Ascending aorta (tissue), 2 donors: ENCODE results near the gene TNIK. TPM values are rescaled to one million over a fixed set of nuclear protein-coding genes. Genes with fewer than 3 reads are reported as not detected.

Experiments
- DNase-seq, 2 donors: peaks; one replicate each; pipeline ENCODE4 v3.0.0-alpha.2; 2019; ENCODE audit warnings: low spot score in 2 of 2
- H3K27ac ChIP-seq, 2 donors: fragments of 200-600 bp; sonication (generic); one replicate each; pipeline ENCODE4 v1.5.1; 2016 to 2017; ENCODE audit warnings: mild to moderate bottlenecking in 1 of 2
- H3K27me3 ChIP-seq: fragments of 200-600 bp; sonication (generic); one replicate; pipeline ENCODE4 v1.5.1; 2017
- H3K36me3 ChIP-seq, 2 donors: fragments of 200-600 bp; sonication (generic); one replicate each; pipeline ENCODE4 v1.5.1; 2016
- H3K4me1 ChIP-seq, 2 donors: fragments of 200-600 bp; sonication (generic); one replicate each; pipeline ENCODE4 v1.5.1; 2016 to 2017; ENCODE audit warnings: mild to moderate bottlenecking in 1 of 2
- H3K4me3 ChIP-seq, 2 donors: fragments of 200-600 bp; sonication (generic); one replicate each; pipeline ENCODE4 v1.5.1; 2016 to 2017; ENCODE audit warnings: mild to moderate bottlenecking in 1 of 2
- H3K9me3 ChIP-seq, 2 donors: fragments of 200-600 bp; sonication (generic); one replicate each; pipeline ENCODE4 v1.5.1; 2016
- CTCF ChIP-seq, 3 experiments: fragments of 200-600 bp in 2 of 3; fragments of 450-650 bp in 1 of 3; sonication (generic) in 2 of 3; IDR thresholded peaks; one replicate each; pipeline ENCODE4 v1.5.1; 2016 to 2019; ENCODE audit warnings: antibody characterized with exemption in 3 of 3, mild to moderate bottlenecking in 1 of 3, moderate library complexity in 1 of 3
- intact Hi-C: fragments of 100-400 bp; cut with DNase I; formaldehyde crosslinking; loops from one replicate; pipeline ENCODE4 v1.15.1; 2023
- total RNA-seq: library from RNA; depleted of rRNA; stranded (reverse); fragments of >200 nt; gene quantifications from one replicate; pipeline ENCODE4 v1.1.0, GENCODE V29; 2016

TNIK gene
- total RNA-seq, 1 donor from 2014 or later = 0.75 TPM

- no peaks in the 10 kb centered on the region for H3K27me3 ChIP-seq
- TF ChIP-seq CTCF (IDR thresholded peaks at IDR 0.05) = no peak
- DNase-seq = no peak
- H3K4me1 ChIP-seq = no peaks in the 10 kb centered on the region
- intact Hi-C loops = no loop called here
- H3K27ac ChIP-seq = no peak overlapping the region
- no peaks in the 10 kb centered on the region for H3K9me3 ChIP-seq
- no peak overlapping the region for H3K4me3 ChIP-seq
- H3K36me3 ChIP-seq = peaks cover 0 to 2% of the 10 kb centered on the region in 2 donors
These were observed 371.0 kb downstream of the TNIK start for GRCh38 chr3:171088964-171089754.

GRCh38 chr3:171088496-171088895, 371.7 kb downstream of the TNIK start:
- Histone ChIP-seq H3K4me1 (no peaks in the 10 kb centered on the region), H3K36me3 (peaks cover 2 to 6% of the 10 kb centered on the region in 2 donors), H3K27me3 (no peaks in the 10 kb centered on the region), H3K27ac (no peak overlapping the region), H3K9me3 (no peaks in the 10 kb centered on the region), H3K4me3 (no peak overlapping the region)
- TF ChIP-seq CTCF (IDR thresholded peaks at IDR 0.05) = no peak
- intact Hi-C loops = no loop called here
- no peak for DNase-seq

- Histone ChIP-seq H3K9me3 (no peaks in the 10 kb centered on the region), H3K27ac (no peak overlapping the region), H3K4me3 (no peak overlapping the region), H3K36me3 (peaks cover 2 to 7% of the 10 kb centered on the region in 2 donors), H3K27me3 (no peaks in the 10 kb centered on the region), H3K4me1 (no peaks in the 10 kb centered on the region)
- intact Hi-C loops = no loop called here
- TF ChIP-seq CTCF (IDR thresholded peaks at IDR 0.05) = no peak
- no peak for DNase-seq
These were observed 373.3 kb downstream of the TNIK start for GRCh38 chr3:171086914-171087313.

- intact Hi-C loops = no loop called here
- peaks cover 0 to 18% of the 10 kb centered on the region in 2 donors for H3K36me3 ChIP-seq
- H3K4me1 ChIP-seq = no peaks in the 10 kb centered on the region
- no peak for DNase-seq
- no peak overlapping the region for H3K27ac ChIP-seq
- no peak for TF ChIP-seq CTCF (IDR thresholded peaks at IDR 0.05)
- H3K9me3 ChIP-seq = no peaks in the 10 kb centered on the region
- H3K4me3 ChIP-seq = no peak overlapping the region
- no peaks in the 10 kb centered on the region for H3K27me3 ChIP-seq
These were observed 382.9 kb downstream of the TNIK start for GRCh38 chr3:171077261-171077660.

GRCh38 chr3:171072432-171072831, 387.8 kb downstream of the TNIK start:
- Histone ChIP-seq H3K27me3 (no peaks in the 10 kb centered on the region), H3K36me3 (no peaks in the 10 kb centered on the region), H3K27ac (no peak overlapping the region), H3K4me3 (no peak overlapping the region), H3K4me1 (no peaks in the 10 kb centered on the region), H3K9me3 (no peaks in the 10 kb centered on the region)
- no peak for TF ChIP-seq CTCF (IDR thresholded peaks at IDR 0.05)
- intact Hi-C loops = no loop called here
- no peak for DNase-seq
